H54 (cell line): Measurements from ENCODE around the gene VAMP2.

ENCODE experiments used
- DNase-seq: peaks from one replicate; pipeline ENCODE4 v3.0.0; 2011; ENCODE audit warnings: low spot score, mixed read lengths; ENCODE audit not compliant: insufficient read length
- FAIRE-seq: peaks from 3 replicates; lab custom pipeline; 2011; peaks lifted over from hg19 to GRCh38; lab: Jason Lieb, UNC
- POLR2A ChIP-seq: IDR thresholded peaks from 2 replicates; pipeline ENCODE4 v1.6.1; 2011; ENCODE audit warnings: low read depth, mild to moderate bottlenecking, low read length

VAMP2 gene

GRCh38 chr17:8122924-8123694, 39.6 kb downstream of the VAMP2 start:
- DNase-seq (no peak), FAIRE-seq (no peak)
- no peak for TF ChIP-seq POLR2A

GRCh38 chr17:8122422-8122923, 40.3 kb downstream of the VAMP2 start:
- no peak for DNase-seq
- no peak for FAIRE-seq
- TF ChIP-seq POLR2A = no peak

- no peak for TF ChIP-seq POLR2A
- DNase-seq = no peak
- FAIRE-seq = no peak
These were observed 40.9 kb downstream of the VAMP2 start for GRCh38 chr17:8121681-8122421.

DNA sequence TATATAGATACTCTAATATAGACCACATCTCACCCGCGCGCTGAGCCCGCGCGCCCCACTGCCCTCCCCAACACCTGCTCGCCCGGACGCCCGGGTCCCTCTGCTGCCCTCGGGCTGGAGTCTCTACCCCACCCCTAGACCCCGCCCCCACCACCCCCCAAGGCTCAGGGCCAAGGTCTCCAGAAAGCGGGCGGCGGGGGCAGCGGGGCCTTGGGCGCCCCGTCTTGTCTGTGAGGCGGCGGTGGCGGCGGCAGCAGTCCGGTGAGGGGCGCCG, 41.4 kb downstream of the VAMP2 start:
- no peak for TF ChIP-seq POLR2A
- DNase-seq (no peak), FAIRE-seq (no peak)

GRCh38 chr17:8120520-8121406, 42.0 kb downstream of the VAMP2 start:
- DNase-seq (no peak), FAIRE-seq (no peak)
- TF ChIP-seq POLR2A = no peak

GRCh38 chr17:8119581-8120519, 42.9 kb downstream of the VAMP2 start:
- no peak for TF ChIP-seq POLR2A
- FAIRE-seq (no peak), DNase-seq (no peak)

DNA sequence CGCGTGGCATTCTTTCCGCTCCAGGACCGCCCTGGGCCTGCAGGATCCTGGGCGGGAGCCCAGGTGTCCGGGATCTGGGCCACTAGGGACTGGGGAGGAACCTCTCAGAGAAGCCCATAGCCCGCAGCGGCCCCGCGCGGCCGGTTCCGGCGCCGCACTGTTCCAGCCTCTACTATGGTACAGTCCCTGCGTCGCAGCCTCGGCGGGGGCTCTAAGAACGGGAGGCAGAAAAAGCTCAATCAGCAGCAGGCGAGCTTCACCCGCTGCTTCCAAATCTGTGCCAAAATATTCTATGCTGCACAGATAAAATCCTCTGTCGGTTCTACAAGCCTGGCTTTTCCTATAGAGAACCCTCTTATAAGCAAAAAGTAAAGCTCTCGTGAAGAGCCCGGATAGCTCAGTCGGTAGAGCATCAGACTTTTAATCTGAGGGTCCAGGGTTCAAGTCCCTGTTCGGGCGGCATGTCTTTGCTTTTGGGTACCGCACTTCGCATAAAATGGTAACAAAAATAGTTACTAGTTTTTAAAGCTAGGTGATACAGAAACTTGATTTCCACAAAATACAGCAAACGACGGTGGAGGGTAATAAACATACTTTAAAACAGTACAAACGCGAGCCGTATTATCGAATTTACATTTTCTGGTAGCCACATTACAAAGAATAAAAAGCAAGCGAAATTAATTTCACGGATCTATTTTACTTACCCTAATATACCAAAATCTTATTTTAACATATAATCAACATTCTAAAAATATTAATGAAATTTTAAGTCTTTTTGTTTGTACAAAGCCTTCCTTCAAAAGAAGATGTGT, 43.8 kb downstream of the VAMP2 start:
- DNase-seq (no peak), FAIRE-seq (no peak)
- TF ChIP-seq POLR2A = no peak

GRCh38 chr17:8117980-8118768, 44.6 kb downstream of the VAMP2 start, which contains the start of gene ALOXE3:
Gene ALOXE3, minus strand, starts transcription at chr17:8118514. Its CDS starts 524 bp downstream, at chr17:8117990.
- no peak for DNase-seq
- TF ChIP-seq POLR2A = no peak
- FAIRE-seq = no peak

- DNase-seq (no peak), FAIRE-seq (no peak)
- no peak for TF ChIP-seq POLR2A
These were observed 45.3 kb downstream of the VAMP2 start for GRCh38 chr17:8117367-8117979.

- FAIRE-seq = no peak
- no peak for TF ChIP-seq POLR2A
- DNase-seq = no peak
These were observed 46.0 kb downstream of the VAMP2 start for GRCh38 chr17:8116776-8117175.

DNA sequence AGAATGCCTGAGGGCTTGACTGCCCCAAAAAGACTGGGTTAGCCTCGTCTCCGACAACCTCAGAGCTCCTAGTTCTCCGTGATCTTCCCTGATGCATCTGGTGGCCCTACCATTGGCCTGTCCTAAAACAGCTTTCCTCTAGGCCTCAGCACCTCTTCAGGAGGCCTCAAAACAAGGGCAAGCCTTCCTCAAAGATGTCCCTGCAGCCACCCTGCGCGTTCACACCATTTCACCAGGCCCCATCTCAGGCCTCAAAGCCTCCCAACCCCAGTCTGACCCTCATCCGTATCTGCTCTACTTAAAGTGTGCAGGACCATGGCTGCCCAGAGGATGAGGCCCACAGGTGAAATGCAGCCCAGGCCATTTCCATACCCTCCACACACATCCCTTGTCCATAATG, 51.8 kb downstream of the VAMP2 start:
- no peak for DNase-seq
- TF ChIP-seq POLR2A = no peak
- FAIRE-seq = no peak

GRCh38 chr17:8110456-8110804, 52.3 kb downstream of the VAMP2 start:
- DNase-seq (no peak), FAIRE-seq (no peak)
- TF ChIP-seq POLR2A = no peak
